CD14-positive monocyte (primary cell): ENCODE results near the gene FFAR3. TPM values are rescaled to one million over a fixed set of nuclear protein-coding genes. Genes with fewer than 3 reads are reported as not detected.

Source experiments
- DNase-seq, 3 donors: peaks; one replicate each; pipeline ENCODE4 v3.0.0-alpha.2; 2011 to 2022
- H2AFZ ChIP-seq: 2 replicates; pipeline ENCODE4 v1.6.0; 2012; ENCODE audit warnings: mild to moderate bottlenecking, low read depth, low read length, inconsistent platforms; ENCODE audit not compliant: insufficient read depth, poor library complexity, severe bottlenecking
- H3K27ac ChIP-seq, 2 donors: 1 replicate in 1 of 2; 2 replicates in 1 of 2; pipeline ENCODE4 v1.5.1; 2012 to 2013; ENCODE audit warnings: low read length in 2 of 2, control low read depth in 1 of 2, inconsistent platforms in 1 of 2, low read depth in 1 of 2, mild to moderate bottlenecking in 1 of 2
- H3K27me3 ChIP-seq, 2 donors: one replicate each; pipeline versions ENCODE4 v1.6.0 to v1.6.1; 2011 to 2013; ENCODE audit warnings: low read length in 2 of 2; ENCODE audit not compliant: control insufficient read depth in 2 of 2, insufficient read depth in 2 of 2
- H3K36me3 ChIP-seq, 2 donors: replicated peaks in 1 of 2; 1 replicate in 1 of 2; 2 replicates in 1 of 2; pipeline versions ENCODE4 v1.5.1 to v1.6.1; 2012 to 2013; ENCODE audit warnings: low read length in 2 of 2, control low read depth in 1 of 2, inconsistent platforms in 1 of 2, mild to moderate bottlenecking in 1 of 2; ENCODE audit not compliant: insufficient read depth in 2 of 2, control insufficient read depth in 1 of 2
- H3K4me1 ChIP-seq, 2 donors: 1 replicate in 1 of 2; 2 replicates in 1 of 2; pipeline versions ENCODE4 v1.5.1 to v1.6.1; 2012 to 2013; ENCODE audit warnings: low read length in 2 of 2, control low read depth in 1 of 2, inconsistent platforms in 1 of 2, mild to moderate bottlenecking in 1 of 2, moderate library complexity in 1 of 2; ENCODE audit not compliant: insufficient read depth in 2 of 2, control insufficient read depth in 1 of 2
- H3K4me2 ChIP-seq: replicated peaks from 2 replicates; pipeline ENCODE3; 2012; ENCODE audit warnings: low read length, moderate library complexity, mild to moderate bottlenecking; ENCODE audit not compliant: poor library complexity, severe bottlenecking; ENCODE audit errors: extremely low read depth
- H3K4me3 ChIP-seq, 3 experiments: fragments of 200-600 bp in 1 of 3; sonication (generic) in 1 of 3; replicated peaks in 1 of 3; 1 replicate in 2 of 3; 2 replicates in 1 of 3; pipeline ENCODE4 v1.5.1; 2011 to 2013; ENCODE audit warnings: low read length in 3 of 3, mild to moderate bottlenecking in 3 of 3, control low read depth in 2 of 3, low read depth in 2 of 3, inconsistent platforms in 1 of 3, moderate library complexity in 1 of 3
- H3K79me2 ChIP-seq: 2 replicates; pipeline ENCODE4 v1.6.0; 2012; ENCODE audit warnings: mild to moderate bottlenecking, control low read depth, inconsistent platforms, low read length, moderate library complexity; ENCODE audit not compliant: insufficient read depth
- H3K9ac ChIP-seq: 2 replicates; pipeline ENCODE4 v1.6.0; 2017; ENCODE audit warnings: low read length, mild to moderate bottlenecking; ENCODE audit not compliant: insufficient read depth, poor library complexity, severe bottlenecking
- H3K9me3 ChIP-seq, 2 donors: replicated peaks in 1 of 2; 1 replicate in 1 of 2; 2 replicates in 1 of 2; pipeline versions ENCODE4 v1.5.1 to v1.6.1; 2012 to 2013; ENCODE audit warnings: low read length in 2 of 2, control low read depth in 1 of 2; ENCODE audit not compliant: control insufficient read depth in 1 of 2, insufficient read depth in 1 of 2
- H4K20me1 ChIP-seq: 2 replicates; pipeline ENCODE4 v1.6.0; 2012; ENCODE audit warnings: mild to moderate bottlenecking, low read length, control low read depth, moderate library complexity; ENCODE audit not compliant: insufficient read depth
- H3K27ac Mint-ChIP-seq, 7 donors: one replicate each; pipeline ENCODE4 v1.8.0; 2020; ENCODE audit warnings: mild to moderate bottlenecking in 7 of 7, mixed read lengths in 7 of 7, moderate library complexity in 6 of 7, inconsistent platforms in 2 of 7
- H3K27me3 Mint-ChIP-seq, 3 donors: one replicate each; pipeline ENCODE4 v1.8.0; 2021 to 2022; ENCODE audit warnings: low read depth in 3 of 3, mild to moderate bottlenecking in 3 of 3, mixed read lengths in 3 of 3, moderate library complexity in 3 of 3, inconsistent platforms in 1 of 3
- H3K36me3 Mint-ChIP-seq, 2 donors: one replicate each; pipeline ENCODE4 v1.8.0; 2020; ENCODE audit warnings: mixed read lengths in 2 of 2, inconsistent platforms in 1 of 2, mild to moderate bottlenecking in 1 of 2
- H3K4me1 Mint-ChIP-seq: one replicate; pipeline ENCODE4 v1.8.0; 2020; ENCODE audit warnings: mild to moderate bottlenecking, mixed read lengths
- H3K4me3 Mint-ChIP-seq, 2 donors: one replicate each; pipeline ENCODE4 v1.8.0; 2020; ENCODE audit warnings: mild to moderate bottlenecking in 2 of 2, mixed read lengths in 2 of 2, moderate library complexity in 1 of 2
- H3K9me3 Mint-ChIP-seq, 7 donors: one replicate each; pipeline ENCODE4 v1.8.0; 2020 to 2022; ENCODE audit warnings: mixed read lengths in 7 of 7, mild to moderate bottlenecking in 6 of 7, moderate library complexity in 6 of 7, inconsistent platforms in 2 of 7
- WGBS: methylation state at CpG from one replicate; pipeline ENCODE4 v1.1.5; 2013; ENCODE audit warnings: missing lambda C conversion rate; ENCODE audit not compliant: insufficient coverage; 5-methylcytosine and 5-hydroxymethylcytosine counted together
- intact Hi-C, 2 donors: fragments of 100-400 bp; cut with micrococcal nuclease; formaldehyde crosslinking; loops; one replicate each; pipeline versions ENCODE4 v1.15.0 to v1.15.1; 2023
- polyA plus RNA-seq, 3 donors: library from polyadenylated mRNA; depleted of rRNA in 1 of 3; unstranded in 2 of 3; stranded (reverse) in 1 of 3; fragments of 300-500 nt in 2 of 3; fragments of >200 nt in 1 of 3; fragmentation: Illumina TruSeq in 2 of 3; gene quantifications; 1 replicate in 2 of 3; 2 replicates in 1 of 3; pipeline ENCODE4 v1.2.3, GENCODE V29; 2012 to 2021
- TF ChIP-seq, protein P1 (sequence below): fragments of 200-600 bp; IDR thresholded peaks from one replicate; pipeline ENCODE4 v1.8.0; 2022; ENCODE audit warnings: antibody characterized with exemption, mild to moderate bottlenecking

The FFAR3 gene
- polyA plus RNA-seq, 3 donors: 1.2 to 17.9 (median 1.2) TPM

DNA sequence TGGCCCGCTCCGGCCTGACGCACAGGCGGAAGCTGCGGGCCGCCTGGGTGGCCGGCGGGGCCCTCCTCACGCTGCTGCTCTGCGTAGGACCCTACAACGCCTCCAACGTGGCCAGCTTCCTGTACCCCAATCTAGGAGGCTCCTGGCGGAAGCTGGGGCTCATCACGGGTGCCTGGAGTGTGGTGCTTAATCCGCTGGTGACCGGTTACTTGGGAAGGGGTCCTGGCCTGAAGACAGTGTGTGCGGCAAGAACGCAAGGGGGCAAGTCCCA, 6.1 kb upstream of the FFAR3 start:
- Histone ChIP-seq H3K4me2 (no peak overlapping the region), H3K9ac (no peak overlapping the region), H3K36me3 (no peaks in the 10 kb centered on the region), H3K79me2 (no peaks in the 10 kb centered on the region), H3K9me3 (no peaks in the 10 kb centered on the region), H3K27me3 (no peaks in the 10 kb centered on the region), H3K27ac (no peak overlapping the region), H2AFZ (no peak overlapping the region), H4K20me1 (no peaks in the 10 kb centered on the region), H3K4me3 (no peak overlapping the region), H3K4me1 (peaks cover 28 to 33% of the 10 kb centered on the region in 2 donors)
- 92% methylated on average over 14 of the region's 18 CpGs for WGBS
- TF ChIP-seq, protein P1, sequence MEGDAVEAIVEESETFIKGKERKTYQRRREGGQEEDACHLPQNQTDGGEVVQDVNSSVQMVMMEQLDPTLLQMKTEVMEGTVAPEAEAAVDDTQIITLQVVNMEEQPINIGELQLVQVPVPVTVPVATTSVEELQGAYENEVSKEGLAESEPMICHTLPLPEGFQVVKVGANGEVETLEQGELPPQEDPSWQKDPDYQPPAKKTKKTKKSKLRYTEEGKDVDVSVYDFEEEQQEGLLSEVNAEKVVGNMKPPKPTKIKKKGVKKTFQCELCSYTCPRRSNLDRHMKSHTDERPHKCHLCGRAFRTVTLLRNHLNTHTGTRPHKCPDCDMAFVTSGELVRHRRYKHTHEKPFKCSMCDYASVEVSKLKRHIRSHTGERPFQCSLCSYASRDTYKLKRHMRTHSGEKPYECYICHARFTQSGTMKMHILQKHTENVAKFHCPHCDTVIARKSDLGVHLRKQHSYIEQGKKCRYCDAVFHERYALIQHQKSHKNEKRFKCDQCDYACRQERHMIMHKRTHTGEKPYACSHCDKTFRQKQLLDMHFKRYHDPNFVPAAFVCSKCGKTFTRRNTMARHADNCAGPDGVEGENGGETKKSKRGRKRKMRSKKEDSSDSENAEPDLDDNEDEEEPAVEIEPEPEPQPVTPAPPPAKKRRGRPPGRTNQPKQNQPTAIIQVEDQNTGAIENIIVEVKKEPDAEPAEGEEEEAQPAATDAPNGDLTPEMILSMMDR: no peak
- intact Hi-C loops: loop anchor here (2.0 to 10.0 kb wide), 4 partner anchors 47 to 143 kb away; partner anchors contain the start of gene KRTDAP (in 1 of the 2)
- H3K27me3 Mint-ChIP-seq: peaks cover 1 to 4% (median 2%) of the 10 kb centered on the region in 3 donors
- no peaks in the 10 kb centered on the region for H3K36me3 Mint-ChIP-seq
- H3K4me3 Mint-ChIP-seq: no peak overlapping the region
- no peak for DNase-seq
- peaks cover 29% of the 10 kb centered on the region for H3K4me1 Mint-ChIP-seq
- H3K9me3 Mint-ChIP-seq: no peaks in the 10 kb centered on the region
- H3K27ac Mint-ChIP-seq: no peak overlapping the region

DNA sequence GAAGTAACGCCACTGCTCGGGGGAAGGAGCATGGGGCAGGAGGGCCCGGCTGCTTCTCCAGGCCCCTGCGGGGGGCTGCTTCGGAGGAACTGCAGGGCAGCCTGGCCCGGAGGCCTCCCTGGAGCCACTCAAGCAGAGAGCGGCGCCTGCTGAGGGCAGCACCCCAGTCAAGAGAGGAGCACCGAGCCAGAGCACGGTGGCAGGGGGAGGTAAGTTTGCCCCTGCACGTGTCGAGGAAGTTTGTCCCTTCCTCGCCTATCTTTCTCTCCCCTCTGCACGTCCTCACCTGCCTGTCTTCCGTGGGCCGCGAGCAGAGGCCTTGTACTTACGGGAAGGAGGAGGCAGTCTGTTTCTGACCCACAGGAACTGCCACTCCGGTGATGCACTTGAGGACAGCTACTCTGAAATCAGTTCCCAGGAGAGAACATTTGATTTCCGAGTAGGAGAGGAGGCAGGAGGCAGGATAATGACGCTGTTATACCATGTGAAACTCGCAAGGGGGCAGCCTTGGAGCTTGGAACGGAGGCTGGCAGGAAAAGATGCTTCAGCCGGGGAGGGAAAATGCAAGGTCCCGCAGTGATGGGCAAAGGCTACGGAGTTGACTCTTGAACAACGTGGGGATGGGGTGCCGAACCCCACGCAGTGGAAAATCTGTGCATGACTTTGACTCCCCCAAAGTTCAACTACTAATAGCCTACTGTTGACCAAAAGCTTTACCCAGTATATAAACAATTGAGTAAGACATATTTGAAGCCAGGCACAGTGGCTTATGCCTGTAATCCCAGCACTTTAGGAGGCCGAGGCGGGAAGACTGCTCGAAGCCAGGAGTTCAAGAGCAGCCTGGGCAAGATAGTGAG, 5.6 kb upstream of the FFAR3 start:
- WGBS: 38% methylated on average over 21 of the region's 32 CpGs
- intact Hi-C loops: loop anchor here (1.0 to 10.0 kb wide), 5 partner anchors 48 to 143 kb away; partner anchors contain the start of gene KRTDAP (in 1 of the 2)
- no peaks in the 10 kb centered on the region for H3K9me3 Mint-ChIP-seq
- H3K27me3 Mint-ChIP-seq: peaks cover 1 to 4% (median 2%) of the 10 kb centered on the region in 3 donors
- Histone ChIP-seq H3K4me2 (no peak overlapping the region), H3K36me3 (no peaks in the 10 kb centered on the region), H3K27ac (no peak overlapping the region), H4K20me1 (no peaks in the 10 kb centered on the region), H3K9ac (no peak overlapping the region), H3K9me3 (no peaks in the 10 kb centered on the region), H3K27me3 (no peaks in the 10 kb centered on the region), H3K4me1 (peaks cover 27 to 32% of the 10 kb centered on the region in 2 donors), H2AFZ (no peak overlapping the region), H3K79me2 (no peaks in the 10 kb centered on the region), H3K4me3 (no peak overlapping the region)
- peaks cover 29% of the 10 kb centered on the region for H3K4me1 Mint-ChIP-seq
- DNase-seq: peak; percentile 69 to 80 (median 76)
- H3K36me3 Mint-ChIP-seq: no peaks in the 10 kb centered on the region
- peak overlapping the region in 5 of 7 donors; percentile 25 to 73 (median 49) for H3K27ac Mint-ChIP-seq
- no peak overlapping the region for H3K4me3 Mint-ChIP-seq
- TF ChIP-seq, protein P1: peak; percentile 87
